OCI-LY1 (cell line): ENCODE results near the gene GOLPH3.

Experiments
- EZH2 ChIP-seq: fragments of 200-600 bp; sonication (generic), shearing (Covaris generic); IDR thresholded peaks from 2 replicates; pipeline ENCODE4 v1.8.0; 2017; ENCODE audit warnings: borderline replicate concordance, mixed run types, mild to moderate bottlenecking, antibody characterized with exemption, low read length, moderate library complexity, mixed read lengths
- TF ChIP-seq, protein P1 (sequence below): fragments of 200-600 bp; sonication (generic), shearing (Covaris generic); IDR thresholded peaks from 2 replicates; pipeline ENCODE4 v1.5.1; 2017; ENCODE audit warnings: mild to moderate bottlenecking, antibody characterized with exemption, low read length, moderate library complexity, mixed read lengths

DNA sequence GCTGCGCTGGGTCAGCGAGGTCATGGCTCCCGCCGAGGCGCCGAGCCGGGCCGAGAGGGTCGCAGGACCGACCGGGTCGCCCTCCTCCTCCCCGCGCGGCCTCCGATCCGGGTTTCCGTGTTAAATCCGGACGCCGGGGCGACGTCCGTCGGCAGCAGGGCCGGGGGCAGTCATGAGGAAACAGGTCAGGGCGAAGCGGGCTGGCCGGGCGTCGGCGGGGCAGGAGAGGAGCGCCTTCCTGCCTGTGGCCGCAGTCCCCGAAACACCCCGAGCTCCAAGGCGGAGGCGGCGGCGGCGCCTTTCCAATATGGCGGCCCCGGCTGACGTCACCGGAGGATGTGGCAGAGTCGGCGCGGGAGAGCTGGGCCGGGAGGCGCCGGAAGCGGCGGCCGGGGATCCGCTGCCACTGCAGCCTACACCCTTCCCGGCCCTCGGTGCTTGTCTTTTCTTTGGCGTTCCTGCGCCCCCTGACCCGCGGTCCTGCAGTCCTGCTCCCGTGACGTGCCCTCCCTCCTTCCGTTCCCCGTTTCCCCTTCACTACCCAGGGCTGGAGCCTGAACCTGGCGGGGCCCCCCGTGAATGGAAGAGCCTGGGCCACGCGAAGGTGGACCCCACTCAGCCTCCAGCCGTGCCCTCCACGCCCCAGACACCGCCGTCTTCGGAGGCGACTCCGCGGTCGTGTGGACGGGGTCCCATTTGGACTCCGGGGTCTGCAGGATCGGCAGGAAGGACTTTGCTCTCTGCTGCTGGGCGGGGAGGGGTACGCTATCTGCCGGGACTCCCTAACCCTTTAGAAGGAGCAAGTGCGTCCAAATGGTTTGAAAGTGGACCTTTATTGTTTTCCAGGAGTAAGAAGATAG, at the start of gene GOLPH3:
- no peak for TF ChIP-seq EZH2
- TF ChIP-seq, protein P1, sequence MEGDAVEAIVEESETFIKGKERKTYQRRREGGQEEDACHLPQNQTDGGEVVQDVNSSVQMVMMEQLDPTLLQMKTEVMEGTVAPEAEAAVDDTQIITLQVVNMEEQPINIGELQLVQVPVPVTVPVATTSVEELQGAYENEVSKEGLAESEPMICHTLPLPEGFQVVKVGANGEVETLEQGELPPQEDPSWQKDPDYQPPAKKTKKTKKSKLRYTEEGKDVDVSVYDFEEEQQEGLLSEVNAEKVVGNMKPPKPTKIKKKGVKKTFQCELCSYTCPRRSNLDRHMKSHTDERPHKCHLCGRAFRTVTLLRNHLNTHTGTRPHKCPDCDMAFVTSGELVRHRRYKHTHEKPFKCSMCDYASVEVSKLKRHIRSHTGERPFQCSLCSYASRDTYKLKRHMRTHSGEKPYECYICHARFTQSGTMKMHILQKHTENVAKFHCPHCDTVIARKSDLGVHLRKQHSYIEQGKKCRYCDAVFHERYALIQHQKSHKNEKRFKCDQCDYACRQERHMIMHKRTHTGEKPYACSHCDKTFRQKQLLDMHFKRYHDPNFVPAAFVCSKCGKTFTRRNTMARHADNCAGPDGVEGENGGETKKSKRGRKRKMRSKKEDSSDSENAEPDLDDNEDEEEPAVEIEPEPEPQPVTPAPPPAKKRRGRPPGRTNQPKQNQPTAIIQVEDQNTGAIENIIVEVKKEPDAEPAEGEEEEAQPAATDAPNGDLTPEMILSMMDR: no peak
